Measurements from ENCODE around the gene HNRNPUL1. TPM values are rescaled to one million over a fixed set of nuclear protein-coding genes. Genes with fewer than 3 reads are reported as not detected.

HNRNPUL1 gene
- total RNA-seq, 4 donors from 2014 or later = 148 to 207 (median 179) TPM

- 0% methylated on average over 31 of the region's 71 CpGs for WGBS
- no peaks in the 10 kb centered on the region for H3K9me3 ChIP-seq
- H3K4me3 ChIP-seq = peak overlapping the region; percentile 80 to 90 (median 88)
- peaks cover 0 to 5% (median 3%) of the 10 kb centered on the region in 4 donors for H3K36me3 ChIP-seq
- TF ChIP-seq EP300 (IDR thresholded peaks at IDR 0.05) = no peak
- peak; percentile 39 to 40 (median 40) for TF ChIP-seq CTCF (IDR thresholded peaks at IDR 0.05)
- TF ChIP-seq POLR2AphosphoS5 (IDR thresholded peaks at IDR 0.05) = no peak
- peaks cover 23 to 61% (median 58%) of the 10 kb centered on the region in 4 donors for H3K4me1 ChIP-seq
- peak overlapping the region; percentile 87 to 95 (median 93) for H3K27ac ChIP-seq (replicated peaks in 1 of 4)
- DNase-seq (ENCODE audit: extremely low spot score) = peak; percentile 94
- intact Hi-C loops (cut with DNase I) = loop anchor here (5.0 kb wide), 2 partner anchors 36 to 74 kb away; partner anchors contain the start of gene B3GNT8
- H3K27me3 ChIP-seq = peaks cover 0 to 6% (median 0%) of the 10 kb centered on the region in 4 donors
Observed at GRCh38 chr19:41352609-41353465, 88.7 kb downstream of the HNRNPUL1 start.

- TF ChIP-seq POLR2AphosphoS5 (IDR thresholded peaks at IDR 0.05) = peak; percentile 65 to 70
- TF ChIP-seq CTCF (IDR thresholded peaks at IDR 0.05) = peak; percentile 88 to 99 (median 88)
- peak; percentile 15 for TF ChIP-seq POLR2A (IDR thresholded peaks at IDR 0.05; ENCODE audit: low read depth)
- TF ChIP-seq EP300 (IDR thresholded peaks at IDR 0.05) = no peak
- Histone ChIP-seq H3K36me3 (no peaks in the 10 kb centered on the region), H3K4me3 (peak within 1 kb of the TSS; percentile 80 to 90 (median 88)), H3K4me1 (peaks cover 23 to 61% (median 58%) of the 10 kb centered on the region in 4 donors), H3K27me3 (peaks cover 0 to 6% (median 0%) of the 10 kb centered on the region in 4 donors), H3K9me3 (no peaks in the 10 kb centered on the region), H3K27ac (replicated peaks in 1 of 4) (peak within 1 kb of the TSS; percentile 87 to 95 (median 93))
- intact Hi-C loops (cut with DNase I) = loop anchor here (5.0 kb wide), 2 partner anchors 36 to 74 kb away; partner anchors contain the start of gene B3GNT8
- 0% methylated on average over 46 of the region's 78 CpGs for WGBS
- DNase-seq (ENCODE audit: extremely low spot score) = peak; percentile 96
Observed at GRCh38 chr19:41353466-41354342, 89.5 kb downstream of the HNRNPUL1 start, which contains the start of gene TGFB1. Gene TGFB1, minus strand, starts transcription at chr19:41353922. Its CDS starts 878 bp downstream, at chr19:41353044.

- intact Hi-C loops (cut with DNase I) = loop anchor here (5.0 kb wide), 2 partner anchors 37 to 73 kb away; partner anchors contain the start of gene B3GNT8
- no peaks in the 10 kb centered on the region for H3K36me3 ChIP-seq
- no peaks in the 10 kb centered on the region for H3K9me3 ChIP-seq
- 85% methylated on average over 8 of the region's 23 CpGs for WGBS
- DNase-seq (ENCODE audit: extremely low spot score) = no peak
- H3K27me3 ChIP-seq = peaks cover 0 to 6% (median 0%) of the 10 kb centered on the region in 4 donors
- TF ChIP-seq POLR2AphosphoS5 (IDR thresholded peaks at IDR 0.05) (no peak), POLR2A (IDR thresholded peaks at IDR 0.05; ENCODE audit: low read depth) (no peak), EP300 (IDR thresholded peaks at IDR 0.05) (no peak), CTCF (IDR thresholded peaks at IDR 0.05) (peak in 1 of 3 experiments; percentile 1)
- H3K27ac ChIP-seq (replicated peaks in 1 of 4) = peak overlapping the region; percentile 87 to 95 (median 93)
- H3K4me3 ChIP-seq = peak overlapping the region; percentile 80 to 90 (median 88)
- peaks cover 20 to 55% (median 51%) of the 10 kb centered on the region in 4 donors for H3K4me1 ChIP-seq
Observed at GRCh38 chr19:41354343-41354953, 90.3 kb downstream of the HNRNPUL1 start.

GRCh38 chr19:41355035-41355434 lies 90.9 kb downstream of the HNRNPUL1 start:
- intact Hi-C loops (cut with DNase I) = no loop called here
- TF ChIP-seq EP300 (IDR thresholded peaks at IDR 0.05) (no peak), POLR2A (IDR thresholded peaks at IDR 0.05; ENCODE audit: low read depth) (no peak), CTCF (IDR thresholded peaks at IDR 0.05) (no peak), POLR2AphosphoS5 (IDR thresholded peaks at IDR 0.05) (no peak)
- 75% methylated on average over 1 of the region's 1 CpG for WGBS
- no peaks in the 10 kb centered on the region for H3K9me3 ChIP-seq
- no peak for DNase-seq (ENCODE audit: extremely low spot score)
- no peak overlapping the region for H3K4me3 ChIP-seq
- H3K4me1 ChIP-seq = peaks cover 17 to 49% (median 45%) of the 10 kb centered on the region in 4 donors
- H3K27ac ChIP-seq (replicated peaks in 1 of 4) = peak overlapping the region in 2 of 4 donors; percentile 1 to 95
- H3K27me3 ChIP-seq = peaks cover 0 to 6% (median 0%) of the 10 kb centered on the region in 4 donors
- H3K36me3 ChIP-seq = no peaks in the 10 kb centered on the region
